GM21367 (cell line): ENCODE measurements around the gene HS6ST2.

Source experiments
- ATAC-seq: cut with Tn5 transposase; IDR thresholded peaks from one replicate; pipeline ENCODE4 v1.9.1; 2021; ENCODE audit not compliant: unreplicated experiment

HS6ST2 gene

DNA sequence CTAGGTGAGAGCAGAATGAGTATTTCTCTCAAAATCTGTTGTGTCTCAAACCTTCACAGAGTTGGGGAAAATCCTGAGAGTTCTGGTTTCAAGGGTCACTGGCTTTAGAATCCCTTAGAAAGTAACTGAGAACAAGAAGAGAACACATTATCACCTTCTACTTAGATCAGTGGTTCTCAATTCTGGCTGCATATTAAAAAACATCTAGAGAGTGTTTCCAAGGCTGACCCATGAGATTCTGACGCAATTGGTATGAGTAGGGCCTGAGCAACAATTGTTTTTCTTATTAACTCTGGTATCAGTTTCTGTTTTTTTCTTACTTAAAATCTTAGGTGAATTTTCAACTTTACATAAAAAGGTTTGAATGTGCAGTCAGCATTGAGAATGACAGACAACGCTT, 212.8 kb downstream of the HS6ST2 start:
- ATAC-seq = no peak

DNA sequence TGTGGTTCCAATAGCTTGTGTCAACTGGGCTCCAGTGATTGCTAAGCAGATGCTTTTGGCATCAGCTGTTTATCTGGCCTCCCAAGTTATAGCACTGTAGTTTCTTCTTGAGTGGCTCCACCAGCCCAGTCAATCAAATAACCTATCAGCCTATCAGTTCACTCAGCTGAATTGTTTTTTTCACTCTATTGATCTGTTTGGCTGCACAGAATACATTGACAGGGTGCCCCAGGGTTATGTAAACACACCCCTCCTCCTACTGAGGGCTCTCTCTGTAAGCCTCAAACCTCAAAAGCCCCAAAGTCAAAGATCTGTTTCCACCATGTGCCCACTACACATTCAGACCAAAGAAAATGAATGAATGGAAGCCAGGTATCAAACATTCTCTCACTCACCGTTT, 214.0 kb downstream of the HS6ST2 start:
- no peak for ATAC-seq

DNA sequence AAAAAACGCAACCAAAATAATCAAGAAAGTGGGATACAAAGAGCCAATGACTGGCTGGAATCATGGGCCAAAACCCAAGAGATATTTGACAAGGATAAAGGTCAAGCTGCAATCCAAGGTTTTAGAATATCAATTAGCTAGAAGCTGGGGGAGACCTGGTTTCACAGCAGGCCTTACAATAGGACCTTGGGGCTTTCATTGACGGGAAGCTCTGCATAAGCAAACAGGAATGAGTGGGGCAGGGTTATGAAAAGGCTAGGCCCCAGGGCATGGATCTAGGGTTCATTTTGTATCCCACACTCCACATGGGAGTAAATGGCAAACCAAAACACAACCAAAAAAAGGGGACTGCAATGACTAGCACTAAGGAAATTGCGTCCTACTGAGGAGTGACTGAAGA, 215.3 kb downstream of the HS6ST2 start:
- no peak for ATAC-seq

DNA sequence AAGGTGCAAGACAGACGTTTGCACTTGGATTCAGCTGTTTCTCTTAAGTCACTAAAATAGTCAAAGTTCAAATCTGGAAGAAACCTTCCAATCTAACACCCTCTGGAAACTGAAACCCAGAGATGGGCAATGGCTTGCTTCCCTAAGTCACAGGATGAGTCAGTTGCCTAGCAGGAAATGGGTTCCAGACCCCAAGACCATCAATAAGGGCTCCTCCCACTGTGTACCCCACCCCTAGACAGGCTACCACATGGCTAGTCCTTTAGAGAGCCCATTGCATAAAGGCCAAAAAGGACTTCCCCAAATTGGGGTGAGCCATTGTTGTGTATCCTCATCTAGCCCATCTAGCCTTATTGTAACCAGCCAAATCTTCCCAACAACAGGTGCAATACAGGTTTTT, 216.2 kb downstream of the HS6ST2 start:
- ATAC-seq = no peak

DNA sequence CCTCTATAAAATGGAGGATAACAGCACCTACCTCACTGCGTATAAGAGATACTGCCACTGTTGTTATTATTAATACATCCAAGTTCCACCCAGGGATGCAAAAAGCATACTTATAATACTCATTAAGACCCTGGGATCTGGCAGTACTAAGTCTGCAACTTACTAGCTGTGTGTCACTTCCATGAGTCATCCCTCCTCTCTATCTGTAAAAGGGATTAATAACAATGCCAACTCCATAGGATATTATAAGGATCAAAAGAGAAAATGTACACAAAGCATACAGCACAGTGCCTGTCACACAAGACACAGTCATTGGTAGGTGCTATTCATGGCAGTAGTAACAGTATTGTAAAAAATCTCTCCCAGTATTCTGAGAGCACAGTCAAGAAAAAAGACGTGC, 216.7 kb downstream of the HS6ST2 start:
- no peak for ATAC-seq

DNA sequence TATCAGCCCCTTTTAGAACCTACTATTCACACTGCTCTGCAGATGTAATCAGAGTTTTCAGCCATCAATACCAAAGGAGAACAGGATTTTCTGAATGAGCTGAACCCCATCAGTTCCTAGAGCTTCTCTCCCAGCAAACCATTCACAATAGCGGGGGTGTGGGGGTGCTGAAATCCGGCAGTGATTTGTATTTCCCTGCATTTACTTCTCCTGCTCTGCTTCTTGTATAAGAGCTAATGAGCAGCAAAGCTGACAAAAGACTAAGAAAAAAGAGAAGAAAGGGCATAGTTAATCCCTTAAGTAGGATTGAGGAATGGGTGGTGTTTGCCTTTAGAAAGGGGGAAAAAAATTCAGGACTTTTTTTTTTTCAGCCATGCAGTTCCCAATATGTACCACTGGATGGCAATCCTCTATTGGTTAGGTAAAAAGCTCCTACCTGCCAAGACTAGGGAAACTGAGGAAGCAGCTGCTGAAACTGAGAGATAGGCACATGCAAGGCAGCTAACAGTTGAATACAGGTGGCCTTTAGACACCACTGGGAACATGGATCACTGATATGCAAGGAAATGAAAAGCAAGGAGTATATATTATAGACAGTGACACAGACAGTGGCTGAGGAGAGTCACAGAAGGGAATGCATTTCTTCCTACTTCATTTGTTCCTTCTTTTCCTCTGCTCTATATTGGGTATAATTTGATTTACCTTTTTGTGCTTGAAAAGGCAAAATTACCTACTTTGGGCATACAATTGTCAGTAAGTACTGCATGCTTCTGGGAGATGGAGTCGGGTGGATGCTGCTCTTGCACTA, 217.9 kb downstream of the HS6ST2 start:
- no peak for ATAC-seq

DNA sequence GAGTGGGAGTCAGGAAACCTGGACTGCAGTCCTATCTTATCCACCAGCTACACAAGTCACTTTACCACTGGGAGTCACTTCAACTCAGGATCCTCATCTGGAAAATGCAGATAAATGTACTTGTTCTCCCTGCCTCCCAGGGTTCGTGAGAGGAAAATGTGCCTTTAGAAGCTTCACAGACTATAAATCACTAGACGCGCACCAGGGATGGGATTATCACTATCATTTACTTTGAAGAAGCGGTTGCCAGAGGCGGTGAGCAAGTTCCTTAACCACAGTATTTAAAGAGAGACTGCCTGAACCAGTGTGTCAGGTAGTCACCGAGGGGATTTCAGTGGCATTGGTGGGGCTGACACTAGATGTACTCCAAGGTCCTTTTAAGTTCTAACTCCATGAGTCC, 219.5 kb downstream of the HS6ST2 start:
- ATAC-seq = no peak

DNA sequence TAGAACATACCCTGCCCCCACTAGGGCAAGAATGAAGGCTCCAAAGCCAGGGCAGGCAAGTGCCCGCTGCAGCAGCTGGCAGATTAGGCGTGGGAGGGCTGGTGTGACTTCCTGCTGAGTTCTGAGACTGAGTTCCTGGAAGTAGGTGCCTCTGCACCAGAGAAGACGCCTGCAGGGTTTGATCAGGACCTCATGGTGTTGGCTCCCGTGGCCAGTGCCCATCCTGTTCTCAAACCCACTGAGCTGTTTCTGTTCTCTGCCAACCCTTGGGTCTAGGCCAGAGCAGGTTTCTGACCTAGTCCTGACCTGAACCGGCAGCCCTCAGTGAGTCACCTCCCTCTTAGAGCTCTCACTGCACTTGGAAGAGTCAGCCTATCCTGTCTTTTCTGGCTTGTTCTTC, 220.7 kb downstream of the HS6ST2 start:
- ATAC-seq = no peak

DNA sequence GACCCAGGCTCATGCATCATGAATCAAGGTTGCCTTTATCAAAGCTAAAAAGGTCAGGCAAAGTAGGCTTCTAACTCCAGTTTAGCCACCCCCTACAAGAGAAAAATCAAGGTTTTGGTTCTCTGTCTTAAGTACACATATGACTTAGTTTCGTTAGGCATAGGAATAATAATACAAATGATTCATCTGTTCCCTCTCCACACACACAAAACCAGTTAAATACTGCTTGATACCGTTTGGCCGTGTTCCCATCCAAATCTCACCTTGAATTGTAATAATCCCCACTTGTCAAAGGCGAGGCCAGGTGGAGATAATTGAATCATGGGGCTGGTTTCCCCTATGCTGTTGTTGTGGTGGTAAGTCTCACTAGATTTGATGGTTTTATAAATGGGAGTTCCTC, 226.2 kb downstream of the HS6ST2 start:
- ATAC-seq = no peak

DNA sequence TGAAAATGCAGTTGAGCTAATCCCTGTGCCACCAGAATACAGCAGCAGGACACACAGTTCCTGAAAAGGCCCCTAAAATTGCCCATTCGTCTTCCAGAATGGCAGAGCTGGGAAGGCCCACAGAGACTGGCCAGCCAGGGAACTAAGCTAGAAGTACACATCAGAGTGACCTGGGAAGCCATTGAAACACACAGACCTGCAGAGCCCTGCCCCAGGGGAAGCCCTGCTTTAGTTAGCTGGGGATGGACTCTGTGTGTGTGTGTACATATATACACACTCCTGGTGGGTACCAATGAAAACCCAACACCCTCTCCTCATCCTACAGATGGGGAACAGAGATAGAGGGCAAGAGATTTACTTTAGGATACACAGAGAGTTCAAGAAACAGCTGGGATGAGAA, 227.7 kb downstream of the HS6ST2 start:
- ATAC-seq = no peak

DNA sequence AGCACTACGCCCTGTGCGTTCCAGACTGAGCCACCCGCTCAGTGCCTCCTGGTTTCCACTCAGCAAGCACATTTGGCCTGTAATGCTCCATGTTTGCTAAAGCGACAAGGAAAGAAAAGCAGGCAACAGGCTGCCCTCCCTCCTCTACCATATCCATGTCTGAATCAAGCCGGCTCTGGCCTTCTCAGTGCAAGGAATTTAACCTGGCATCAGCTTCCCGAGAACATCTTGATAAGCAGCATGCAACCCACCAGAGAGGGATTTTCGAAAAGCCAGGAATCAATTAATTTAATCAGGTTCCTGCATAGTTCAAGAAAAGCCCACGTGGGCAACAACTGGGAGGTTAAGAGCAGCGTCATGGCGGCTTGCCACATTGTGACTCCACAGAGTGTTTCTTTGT, 228.2 kb downstream of the HS6ST2 start:
- no peak for ATAC-seq

DNA sequence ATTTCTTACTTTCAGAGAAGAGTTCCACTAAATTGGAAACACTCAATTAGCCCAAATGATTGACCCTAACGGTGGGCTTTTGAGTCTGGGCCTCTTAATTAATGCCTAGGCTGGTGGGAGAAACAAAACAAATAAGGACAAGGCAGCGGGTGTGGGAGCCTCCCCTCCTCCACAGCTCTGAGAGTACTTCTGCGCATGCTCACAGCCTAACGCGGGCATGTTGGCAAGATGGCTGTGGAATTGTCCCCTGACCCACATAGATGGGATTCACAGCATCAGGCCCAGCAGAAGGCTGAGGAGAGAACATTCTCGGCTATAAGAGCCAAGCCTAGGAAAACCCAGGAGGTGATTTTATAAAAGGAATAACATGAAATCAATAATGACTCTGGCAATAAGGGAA, 230.1 kb downstream of the HS6ST2 start:
- no peak for ATAC-seq

DNA sequence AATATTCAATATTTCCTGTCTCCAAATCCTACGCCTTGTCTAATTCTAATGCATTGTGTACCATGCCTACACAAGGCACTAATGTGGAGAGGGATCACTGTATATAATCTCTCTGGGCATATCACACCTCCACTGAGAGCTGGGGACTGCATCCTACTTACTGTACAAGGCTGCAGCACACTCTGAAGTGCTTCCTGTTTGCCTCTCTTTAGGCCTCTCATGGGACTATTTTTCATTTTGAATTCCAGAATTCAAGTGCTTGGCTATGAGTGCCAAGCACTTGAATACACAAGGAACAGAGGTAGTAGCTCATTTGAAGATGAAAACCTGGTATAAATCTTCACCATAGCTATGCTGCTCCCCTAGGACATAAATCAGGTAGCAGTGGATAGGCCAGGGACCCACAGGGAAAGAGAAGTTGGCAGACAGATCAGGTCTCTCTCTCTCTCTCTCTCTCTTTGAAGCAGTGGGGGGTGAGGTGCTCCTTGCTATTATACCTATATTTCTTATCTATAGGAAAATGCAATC, 239.9 kb downstream of the HS6ST2 start:
- no peak for ATAC-seq

DNA sequence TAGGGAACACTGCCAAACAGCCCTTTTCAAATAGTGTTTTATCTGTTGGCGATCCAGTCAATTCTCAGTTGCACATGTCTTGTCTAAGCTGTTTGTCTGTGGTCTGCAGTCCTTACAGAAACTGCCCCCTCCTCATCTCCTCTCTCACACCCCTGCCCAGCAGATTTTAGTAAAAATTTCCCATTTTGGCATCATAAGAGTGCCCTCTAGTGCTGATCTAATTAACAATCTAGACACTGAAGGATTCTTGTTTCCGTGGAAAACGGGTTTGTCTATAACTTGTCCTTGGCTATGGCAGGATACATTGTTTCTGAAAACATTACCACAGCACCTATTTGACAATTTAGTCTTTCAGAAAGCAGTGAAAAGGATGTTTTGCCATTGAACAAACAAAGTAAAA, 242.4 kb downstream of the HS6ST2 start:
- ATAC-seq = no peak

DNA sequence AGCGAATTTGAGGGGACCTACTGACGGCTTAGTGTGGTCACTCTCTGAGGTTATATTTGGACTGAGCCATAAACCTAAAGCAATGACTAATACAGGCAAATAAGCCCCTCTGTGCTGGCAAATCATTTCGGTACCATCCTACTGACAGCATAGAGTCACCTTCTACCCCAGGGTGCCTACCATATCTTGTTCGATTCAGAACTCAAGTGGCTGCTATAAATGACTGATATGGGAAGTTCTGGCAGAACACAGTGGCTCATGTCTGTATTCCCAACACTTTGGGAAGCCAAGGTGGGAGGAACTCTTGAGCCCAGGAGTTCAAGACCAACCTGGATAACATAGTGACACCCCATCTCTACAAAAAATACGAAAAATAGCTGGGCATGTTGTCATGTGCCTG, 243.5 kb downstream of the HS6ST2 start:
- no peak for ATAC-seq

DNA sequence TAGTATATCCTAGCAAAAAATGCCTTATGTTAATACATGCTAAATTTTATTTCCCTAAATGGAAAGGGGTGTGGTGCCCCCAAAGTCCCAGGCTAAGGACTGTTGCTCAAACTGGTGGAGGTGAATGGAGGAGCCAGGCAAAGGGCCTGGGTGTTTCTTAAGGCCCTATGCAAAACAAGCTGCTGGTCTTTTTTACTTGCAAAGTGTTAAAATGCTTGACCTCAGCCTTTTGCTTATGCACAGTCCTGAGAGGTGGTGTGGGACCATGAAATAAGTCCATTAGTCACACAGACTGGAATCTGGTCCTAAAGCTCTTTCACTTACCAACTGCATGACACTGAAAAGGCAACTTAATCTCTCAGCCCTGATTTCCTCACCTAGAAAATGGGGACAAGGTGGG, 246.1 kb downstream of the HS6ST2 start:
- ATAC-seq = no peak

DNA sequence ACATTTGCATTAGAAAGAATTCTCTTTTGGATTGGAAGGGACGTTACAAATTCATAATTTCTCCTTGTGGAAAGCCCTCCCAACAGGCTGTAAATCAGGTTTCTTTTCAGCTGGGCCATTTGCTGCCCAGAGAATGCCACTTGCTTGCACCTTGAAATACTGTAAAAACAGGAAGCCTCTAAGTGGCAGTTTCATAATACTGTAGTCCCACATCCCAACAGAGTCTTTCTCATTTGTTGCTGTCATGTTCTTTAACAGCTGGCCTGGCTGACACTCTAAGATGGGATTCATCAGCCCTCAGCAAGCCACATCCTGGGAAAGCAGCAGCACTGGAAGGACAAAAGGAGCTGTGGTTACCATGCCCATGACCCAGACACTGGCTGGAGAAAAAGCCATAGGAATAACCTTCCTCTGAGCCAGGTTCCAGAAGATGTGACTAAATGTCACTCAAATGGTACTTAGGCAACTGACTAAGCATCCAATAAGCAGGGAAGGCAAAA, 247.7 kb downstream of the HS6ST2 start:
- no peak for ATAC-seq

DNA sequence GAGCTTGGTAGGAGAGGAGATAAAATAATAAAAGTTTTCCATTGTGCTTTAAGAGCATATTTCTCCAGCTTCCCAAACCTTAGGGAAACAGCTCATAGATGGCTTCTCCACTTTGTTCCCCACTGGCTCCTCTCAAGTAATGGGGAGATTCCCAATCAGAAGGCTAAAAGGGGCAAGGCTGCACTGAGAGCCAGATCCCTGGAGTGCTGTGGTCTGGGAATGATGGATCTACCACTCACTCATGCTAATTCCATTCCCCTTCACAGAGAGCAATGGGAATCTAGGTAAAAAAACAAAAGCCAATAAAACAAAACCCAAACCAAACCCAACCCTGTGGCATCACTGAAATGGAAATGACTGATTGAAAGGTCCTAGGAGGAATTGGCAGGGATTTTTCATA, 249.9 kb downstream of the HS6ST2 start:
- ATAC-seq = no peak

DNA sequence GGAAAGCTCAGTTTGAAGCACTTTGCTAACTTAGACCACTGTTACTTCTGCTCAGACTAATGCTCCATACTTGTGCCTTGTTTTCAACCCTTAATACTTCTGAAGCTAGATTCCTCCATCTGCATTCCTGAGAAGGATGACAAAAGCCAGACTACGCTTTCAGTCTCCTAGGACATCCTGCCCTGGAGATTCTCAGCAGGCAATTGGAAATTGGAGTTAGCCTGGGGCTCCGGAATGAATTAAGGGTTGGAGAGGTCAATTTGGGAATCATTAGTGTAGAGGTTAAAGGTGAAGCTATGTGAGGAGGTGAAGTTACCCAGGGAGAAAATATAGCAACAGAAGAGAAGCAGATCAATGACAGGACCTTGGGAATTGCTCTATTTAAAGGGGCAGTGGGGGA, 253.7 kb downstream of the HS6ST2 start:
- no peak for ATAC-seq

DNA sequence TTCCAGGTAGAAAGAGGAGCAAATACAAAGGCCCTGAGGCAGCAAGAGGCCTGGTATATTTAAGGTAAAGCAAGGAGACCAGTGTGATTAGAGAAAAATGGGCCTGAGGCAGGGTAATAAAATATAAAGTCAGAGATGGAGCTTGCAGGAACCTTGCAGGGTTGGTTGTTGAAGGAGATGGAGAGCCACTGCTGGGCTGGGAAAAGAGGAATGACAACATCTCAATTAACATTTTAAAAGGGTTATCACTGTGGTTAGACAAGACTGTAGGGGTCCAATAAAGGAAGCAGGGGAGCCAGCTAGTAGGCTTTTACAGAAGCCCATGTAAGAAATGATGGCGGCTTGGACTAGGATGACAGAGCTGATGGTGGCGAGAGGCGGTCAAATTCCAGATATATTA, 264.0 kb downstream of the HS6ST2 start:
- no peak for ATAC-seq

DNA sequence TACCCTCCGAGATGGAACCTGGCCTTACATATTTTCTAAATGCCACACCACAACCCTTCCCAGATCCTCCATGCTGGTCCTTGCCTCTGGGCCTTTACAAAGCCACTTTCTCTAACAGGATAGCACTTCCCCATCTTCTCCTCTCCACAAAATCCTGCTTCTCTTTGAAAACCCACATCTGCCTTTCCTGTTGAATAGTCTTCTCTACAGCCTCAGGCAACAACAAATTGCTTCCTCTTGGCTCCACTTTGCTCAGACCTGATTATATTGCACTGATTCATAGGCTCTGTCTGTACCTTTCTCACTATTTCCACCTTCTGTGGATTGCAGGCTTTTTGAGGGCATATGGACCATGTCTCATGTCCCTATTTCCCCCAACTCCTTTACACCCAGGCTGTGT, 265.9 kb downstream of the HS6ST2 start:
- no peak for ATAC-seq

DNA sequence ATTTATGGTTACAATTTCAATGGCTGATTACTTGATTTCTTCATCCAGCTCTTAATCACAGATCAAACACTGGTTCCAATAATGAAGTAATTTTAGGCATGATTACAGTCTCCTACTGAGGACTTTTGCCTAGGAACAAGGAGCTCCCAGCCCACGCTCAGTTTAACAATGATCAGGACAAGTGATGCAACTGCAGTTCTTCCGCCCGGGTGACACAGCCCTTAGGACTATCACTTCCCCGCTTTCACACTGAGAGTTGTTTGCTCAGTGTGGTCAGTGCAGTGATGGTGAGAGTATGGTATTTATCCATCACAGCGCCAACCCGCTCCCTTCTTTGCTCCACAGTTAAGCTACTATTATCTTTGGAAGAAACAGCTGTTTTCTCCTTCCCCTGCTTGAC, 266.4 kb downstream of the HS6ST2 start:
- ATAC-seq = no peak
